ENCODE measurements around the gene FAM47A.

Gene FAM47A

GRCh38 chrX:34130501-34130900 is 1.6 kb downstream of the FAM47A start:
- Histone ChIP-seq H3K9me3 (ENCODE audit: severe bottlenecking) (no peaks in the 10 kb centered on the region), H3K27ac (no peak overlapping the region), H3K4me3 (ENCODE audit: low read depth, low read length) (no peak overlapping the region), H3K36me3 (no peaks in the 10 kb centered on the region), H3K27me3 (ENCODE audit: insufficient read depth, low read depth, severe bottlenecking) (no peaks in the 10 kb centered on the region)
- no peak for DNase-seq
- TF ChIP-seq CTCF (IDR thresholded peaks at IDR 0.05; ENCODE audit: low read depth, low read length), result no peak

- no peak overlapping the region for H3K27ac ChIP-seq
- no peak for TF ChIP-seq CTCF (IDR thresholded peaks at IDR 0.05; ENCODE audit: low read depth, low read length)
- H3K9me3 ChIP-seq (ENCODE audit: severe bottlenecking), result peaks cover 4% of the 10 kb centered on the region
- no peak for DNase-seq
- H3K36me3 ChIP-seq, result no peaks in the 10 kb centered on the region
- no peak overlapping the region for H3K4me3 ChIP-seq (ENCODE audit: low read depth, low read length)
- no peaks in the 10 kb centered on the region for H3K27me3 ChIP-seq (ENCODE audit: insufficient read depth, low read depth, severe bottlenecking)
These were observed 6.1 kb downstream of the FAM47A start for GRCh38 chrX:34126011-34126410.

- no peak for TF ChIP-seq CTCF (IDR thresholded peaks at IDR 0.05; ENCODE audit: low read depth, low read length)
- Histone ChIP-seq H3K27me3 (ENCODE audit: insufficient read depth, low read depth, severe bottlenecking) (no peaks in the 10 kb centered on the region), H3K4me3 (ENCODE audit: low read depth, low read length) (no peak overlapping the region), H3K27ac (no peak overlapping the region), H3K36me3 (no peaks in the 10 kb centered on the region), H3K9me3 (ENCODE audit: severe bottlenecking) (peaks cover 4% of the 10 kb centered on the region)
- DNase-seq, result no peak
These were observed 13.0 kb downstream of the FAM47A start for GRCh38 chrX:34119122-34119521.

GRCh38 chrX:34112459-34112858 is 19.7 kb downstream of the FAM47A start:
- no peak for DNase-seq
- Histone ChIP-seq H3K36me3 (no peaks in the 10 kb centered on the region), H3K27me3 (ENCODE audit: insufficient read depth, low read depth, severe bottlenecking) (no peaks in the 10 kb centered on the region), H3K27ac (no peak overlapping the region), H3K9me3 (ENCODE audit: severe bottlenecking) (no peaks in the 10 kb centered on the region), H3K4me3 (ENCODE audit: low read depth, low read length) (no peak overlapping the region)
- TF ChIP-seq CTCF (IDR thresholded peaks at IDR 0.05; ENCODE audit: low read depth, low read length), result no peak
